ENCODE measurements around the gene SMIM33.
"Not testable (repeated sequence)": the region's sequence is repeated elsewhere in the genome, so short reads cannot be mapped to it uniquely, and the experiment has no call there.

The SMIM33 gene

DNA sequence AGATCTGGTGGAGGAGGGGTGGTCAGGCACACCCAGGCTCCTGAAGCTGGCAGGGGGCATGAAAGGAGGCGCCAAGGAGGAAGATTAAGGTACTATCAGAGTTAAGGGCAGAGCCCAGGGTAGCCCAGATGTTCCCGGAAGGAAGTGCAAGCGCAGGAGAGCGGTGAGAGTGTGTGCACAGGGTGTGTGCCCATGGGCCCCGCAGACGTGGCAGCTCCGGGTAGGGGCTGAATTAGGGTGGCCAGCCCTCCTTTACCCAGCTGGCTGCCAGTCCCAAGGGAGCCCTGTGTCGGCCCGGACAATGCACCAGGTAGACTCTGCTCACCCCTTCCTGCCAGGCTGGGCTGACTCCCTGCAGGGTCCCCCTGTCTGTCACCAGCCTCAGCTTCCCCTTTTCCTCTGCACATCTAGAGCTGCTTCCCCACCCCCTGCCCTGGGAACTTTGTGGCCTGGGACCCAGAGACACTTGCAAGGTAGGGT is at the start of gene SMIM33:
TSS of gene SMIM33 (plus strand) at position 184 of the 480 bp plus-strand sequence. CDS start at position 302, 118 bp downstream.
- no peak for DNase-seq (ENCODE audit: low read depth, low spot score)

DNA sequence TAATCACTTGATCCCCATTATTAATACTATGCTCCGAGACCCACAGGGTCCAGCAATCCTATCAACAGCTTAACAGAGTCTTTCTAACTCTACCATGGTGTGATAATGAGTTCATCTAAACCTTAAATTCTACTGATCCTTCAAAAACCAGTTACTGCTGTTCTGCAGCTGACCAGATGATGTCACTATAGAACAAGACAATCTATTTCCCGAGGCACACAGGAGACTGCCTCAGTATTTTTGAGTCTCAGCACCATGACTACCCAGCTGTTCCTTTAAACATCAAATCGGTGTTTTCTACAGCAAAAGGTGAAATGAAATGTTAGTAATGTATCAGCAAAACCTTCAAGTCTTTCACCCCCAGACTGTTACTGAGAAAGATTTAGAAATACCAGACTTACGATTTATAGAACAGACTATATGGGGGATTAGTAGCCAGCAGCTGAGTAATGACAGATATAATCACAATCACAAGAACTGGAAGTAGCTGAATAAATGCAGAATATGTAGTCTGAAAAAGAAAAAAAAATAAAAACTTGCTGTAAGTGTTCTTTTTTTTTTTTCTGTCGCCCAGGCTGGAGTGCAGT is 48.4 kb upstream of the SMIM33 start:
- no peak for DNase-seq (ENCODE audit: low read depth, low spot score)

- DNase-seq (ENCODE audit: low read depth, low spot score) = no peak
Observed at GRCh38 chr5:139425497-139425896, 45.3 kb upstream of the SMIM33 start.

- no peak for DNase-seq (ENCODE audit: low read depth, low spot score)
Observed at GRCh38 chr5:139426203-139426885, 44.5 kb upstream of the SMIM33 start.

- DNase-seq (ENCODE audit: low read depth, low spot score) = no peak
Observed at GRCh38 chr5:139430015-139430414, 40.8 kb upstream of the SMIM33 start.

DNA sequence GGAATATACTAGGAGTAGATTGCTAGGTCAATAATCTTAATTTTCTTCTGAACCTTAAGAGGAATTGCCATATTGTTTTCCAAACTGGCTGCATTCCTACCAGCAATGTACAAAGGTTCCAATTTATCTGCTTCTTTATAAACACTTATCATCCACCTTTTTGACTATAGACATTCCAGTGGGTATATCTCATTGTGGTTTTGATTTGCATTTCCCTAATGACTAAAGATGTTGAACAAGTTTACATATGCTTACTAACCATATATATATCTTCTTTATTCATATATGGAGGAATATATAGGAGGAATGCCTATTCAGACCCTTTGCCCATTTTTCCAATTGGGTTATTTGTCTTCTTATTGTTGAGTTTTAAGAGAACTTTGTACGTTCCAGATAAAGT is 39.1 kb upstream of the SMIM33 start:
- no peak for DNase-seq (ENCODE audit: low read depth, low spot score)

GRCh38 chr5:139435676-139436075 is 35.1 kb upstream of the SMIM33 start:
- DNase-seq (ENCODE audit: low read depth, low spot score) = no peak

- no peak for DNase-seq (ENCODE audit: low read depth, low spot score)
Observed at GRCh38 chr5:139438707-139439012, 32.1 kb upstream of the SMIM33 start.

GRCh38 chr5:139439013-139439903 is 31.5 kb upstream of the SMIM33 start, which contains the start of gene DNAJC18:
Gene DNAJC18, minus strand, starts transcription at chr5:139439525. Its CDS starts 80 bp downstream, at chr5:139439445.
- peak; percentile 67 for DNase-seq (ENCODE audit: low read depth, low spot score)

GRCh38 chr5:139440416-139440815 is 30.4 kb upstream of the SMIM33 start:
- not testable (repeated sequence) for DNase-seq (ENCODE audit: low read depth, low spot score)

- no peak for DNase-seq (ENCODE audit: low read depth, low spot score)
Observed at GRCh38 chr5:139443831-139444453, 26.9 kb upstream of the SMIM33 start.

DNA sequence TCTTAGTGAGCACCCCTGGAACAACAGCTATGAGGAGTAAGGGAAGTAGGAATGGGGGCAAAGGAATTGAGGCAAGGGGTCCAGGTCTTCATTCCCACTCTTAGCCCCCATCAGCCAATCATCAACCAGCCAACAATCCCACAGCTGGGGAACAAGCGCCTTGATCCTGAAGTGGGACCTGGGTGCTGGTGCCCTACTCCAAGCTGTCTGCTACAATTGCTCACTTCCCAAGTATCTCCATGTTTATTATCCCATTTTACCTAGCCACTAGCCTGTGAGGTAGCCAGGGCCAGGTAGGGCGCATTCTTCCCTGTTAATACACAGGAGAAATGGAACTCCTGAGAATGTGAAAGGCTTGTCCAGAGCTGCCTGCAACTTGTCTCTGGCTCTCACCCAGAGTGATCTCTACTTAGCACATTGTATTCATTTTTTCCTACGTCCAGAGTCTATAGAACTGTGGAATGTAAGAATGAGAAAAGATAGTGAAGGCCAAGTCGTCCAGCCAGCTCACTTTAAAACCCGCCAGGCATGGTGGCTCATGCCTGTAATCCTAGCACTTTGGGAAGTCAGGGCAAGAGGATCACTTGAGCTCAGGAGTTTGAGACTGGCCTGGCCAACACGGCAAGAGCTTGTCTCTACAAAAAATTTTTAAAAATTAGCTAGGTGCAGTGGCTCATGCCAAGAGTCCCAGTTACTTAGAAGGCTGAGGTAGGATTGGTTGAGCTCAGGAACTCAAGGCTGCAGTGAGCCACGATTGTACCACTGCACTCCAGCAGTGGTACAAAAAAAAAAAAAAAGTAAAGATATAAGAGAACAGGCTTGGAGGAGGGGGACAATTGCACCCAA is 25.3 kb upstream of the SMIM33 start:
- DNase-seq (ENCODE audit: low read depth, low spot score) = no peak

DNA sequence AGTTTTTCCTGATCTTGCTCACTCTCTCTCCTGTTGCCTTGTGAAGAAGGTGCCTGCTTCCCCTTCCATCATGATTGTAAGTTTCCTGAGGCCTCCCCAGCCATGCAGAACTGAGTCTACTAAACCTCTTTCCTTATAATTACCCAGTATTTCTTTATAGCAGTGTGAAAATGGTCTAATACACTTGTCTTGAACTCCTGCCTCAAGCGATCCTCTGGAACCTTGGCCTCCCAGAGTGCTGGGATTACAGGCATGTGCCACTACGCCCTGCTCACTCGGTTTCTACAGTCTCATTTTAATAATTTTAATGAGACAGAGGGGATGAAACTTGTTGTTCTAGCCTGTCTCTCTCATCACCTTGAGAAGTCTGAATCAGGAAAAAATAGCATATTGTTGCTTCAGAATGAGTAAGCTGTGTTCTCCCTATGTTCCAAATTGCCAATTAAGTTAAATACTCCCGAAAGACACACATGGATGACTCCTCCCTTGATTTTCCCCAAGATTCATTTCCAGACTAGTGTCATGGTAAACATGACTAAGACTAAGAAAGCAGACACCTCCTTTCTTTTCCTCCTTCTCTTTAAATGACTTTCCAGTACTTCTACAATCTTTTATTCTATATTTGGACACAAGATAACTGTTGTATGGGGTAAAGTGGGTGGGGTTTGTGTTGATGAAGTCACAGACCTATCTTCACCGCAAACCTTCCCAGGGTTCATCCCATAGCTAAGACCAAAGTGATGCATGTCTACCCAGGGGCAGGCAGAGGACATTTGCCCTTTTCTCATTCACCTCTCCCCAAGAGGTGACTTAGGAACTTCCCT is 23.6 kb upstream of the SMIM33 start:
- DNase-seq (ENCODE audit: low read depth, low spot score) = no peak

DNA sequence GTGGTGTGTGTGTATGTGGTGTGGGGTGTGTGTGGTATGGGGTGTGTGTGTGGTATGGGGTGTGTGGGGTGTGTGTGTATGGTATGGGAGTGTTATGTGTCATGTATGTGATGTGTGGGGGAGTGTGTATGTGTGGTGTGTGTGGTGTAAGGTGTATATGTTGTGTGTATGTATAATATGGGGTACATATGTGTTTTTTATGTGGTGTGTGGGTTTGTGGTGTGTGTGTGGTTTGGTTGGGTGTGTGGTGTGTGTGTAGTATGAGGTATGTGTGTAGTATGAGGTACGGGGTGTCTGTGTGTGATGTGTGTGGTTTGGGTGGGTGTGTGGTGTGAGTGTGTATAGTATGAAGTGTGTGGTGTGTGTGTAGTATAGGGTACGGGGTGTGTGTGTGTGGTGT is 19.6 kb upstream of the SMIM33 start:
- DNase-seq (ENCODE audit: low read depth, low spot score) = no peak

GRCh38 chr5:139451878-139452660 is 18.7 kb upstream of the SMIM33 start:
- no peak for DNase-seq (ENCODE audit: low read depth, low spot score)

DNA sequence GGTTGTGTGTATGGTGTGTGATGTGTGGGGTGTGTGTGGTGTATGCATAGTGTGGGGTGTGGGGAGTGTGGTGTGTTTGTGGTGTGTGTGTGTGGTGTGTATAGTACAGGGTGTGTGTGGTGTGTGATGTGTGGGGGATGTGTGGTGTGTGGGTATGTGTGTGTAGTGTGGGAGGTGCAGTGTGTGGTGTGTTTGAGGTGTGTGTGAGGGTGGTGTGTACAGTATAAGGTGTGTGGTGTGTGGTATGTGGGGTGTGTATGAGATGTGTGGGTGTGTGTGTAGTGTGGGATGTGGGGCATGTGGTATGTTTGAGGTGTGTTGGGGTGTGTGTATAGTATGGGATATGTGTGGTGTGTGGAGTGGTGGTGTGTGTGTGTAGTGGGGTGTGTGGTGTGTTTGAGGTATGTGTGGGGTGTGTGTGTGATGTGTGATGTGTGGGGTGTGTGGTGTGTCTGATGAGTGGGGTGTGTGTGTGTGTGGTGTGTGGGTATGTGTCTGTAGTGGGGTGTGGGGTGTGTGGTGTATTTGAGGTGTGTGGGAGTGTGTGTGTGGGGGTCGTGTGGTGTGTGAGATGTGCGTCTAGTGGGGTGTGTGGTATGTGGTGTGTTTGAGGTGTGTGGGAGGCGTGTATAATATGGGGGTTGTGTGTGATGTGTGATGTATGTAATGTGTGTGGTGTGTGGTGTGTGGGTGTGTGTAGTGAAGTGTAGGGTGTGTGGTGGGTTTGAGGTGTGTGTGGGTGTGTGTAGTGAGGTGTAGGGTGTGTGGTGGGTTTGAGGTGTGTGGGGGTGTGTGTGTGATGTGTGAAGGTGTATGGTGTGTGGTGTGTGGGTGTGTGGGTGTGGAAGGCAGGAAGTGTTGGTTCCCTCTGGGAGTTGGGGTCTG is 16.9 kb upstream of the SMIM33 start:
- DNase-seq (ENCODE audit: low read depth, low spot score) = no peak

- no peak for DNase-seq (ENCODE audit: low read depth, low spot score)
Observed at GRCh38 chr5:139454568-139455290, 16.1 kb upstream of the SMIM33 start.

DNA sequence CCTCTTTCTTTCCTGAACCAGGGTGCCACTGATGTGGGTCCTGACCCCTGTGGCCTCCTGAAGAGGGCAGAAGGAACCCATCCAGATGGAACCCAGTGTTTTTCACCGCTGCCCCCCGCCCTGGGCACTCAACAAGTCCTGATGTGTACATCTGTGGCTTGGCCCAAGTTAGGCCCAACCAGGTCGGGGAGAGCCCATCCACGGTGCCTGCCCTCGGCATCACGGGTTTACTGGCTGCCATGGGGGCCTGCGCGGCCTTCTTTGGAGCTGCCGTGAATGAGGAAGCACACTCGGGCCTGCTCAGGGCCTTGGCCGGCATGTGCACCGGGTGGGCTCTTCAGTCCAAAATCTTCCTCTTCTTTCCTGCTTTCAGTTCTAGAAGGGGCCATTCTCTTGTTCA is 14.0 kb upstream of the SMIM33 start:
- DNase-seq (ENCODE audit: low read depth, low spot score) = no peak

Data from brain pericyte (primary cell).